H1 (cell line): ENCODE data around the gene RNF8. TPM values are rescaled to one million over a fixed set of nuclear protein-coding genes. Genes with fewer than 3 reads are reported as not detected.
"Not testable (repeated sequence)": the region's sequence is repeated elsewhere in the genome, so short reads cannot be mapped to it uniquely, and the experiment has no call there.

ENCODE experiments used
- CTCF ChIA-PET: fragments of 300-600 bp; sonication (Branson Sonifier 250); formaldehyde crosslinking; loops from one replicate; lab custom pipeline; 2021; ENCODE audit not compliant: partially characterized antibody; lab: Charles Lee
- POLR2A ChIA-PET: fragments of 300-600 bp; sonication (Branson Sonifier 250); formaldehyde crosslinking; loops from one replicate; lab custom pipeline; 2021; ENCODE audit warnings: inconsistent platforms; ENCODE audit not compliant: partially characterized antibody; lab: Charles Lee
- DNase-seq, 2 experiments: peaks; one replicate each; pipeline versions ENCODE4 v3.0.0 to v3.0.0-alpha.2; 2010 to 2022; ENCODE audit warnings: low spot score in 2 of 2, low read depth in 1 of 2, mixed read lengths in 1 of 2
- FAIRE-seq: peaks from 2 replicates; lab custom pipeline; 2011; peaks lifted over from hg19 to GRCh38; lab: Jason Lieb, UNC
- H2AFZ ChIP-seq: 2 replicates; pipeline ENCODE4 v1.8.1; 2012; ENCODE audit warnings: low read length, inconsistent platforms
- H2AK5ac ChIP-seq: 2 replicates; pipeline ENCODE4 v1.6.1; 2013; ENCODE audit warnings: low read depth, low read length
- H2BK120ac ChIP-seq: replicated peaks from 2 replicates; pipeline ENCODE3; 2013; ENCODE audit warnings: low read depth, low read length, inconsistent platforms
- H2BK12ac ChIP-seq: 2 replicates; pipeline ENCODE4 v1.6.1; 2013; ENCODE audit warnings: low read depth, low read length
- H2BK15ac ChIP-seq: 2 replicates; pipeline ENCODE4 v1.6.1; 2013; ENCODE audit warnings: low read length
- H2BK20ac ChIP-seq: 2 replicates; pipeline ENCODE4 v1.6.1; 2013; ENCODE audit warnings: low read length
- H2BK5ac ChIP-seq: 2 replicates; pipeline ENCODE4 v1.6.1; 2013; ENCODE audit warnings: low read depth, low read length
- H3K14ac ChIP-seq: 2 replicates; pipeline ENCODE4 v1.6.1; 2013; ENCODE audit warnings: inconsistent platforms; ENCODE audit not compliant: insufficient read length
- H3K18ac ChIP-seq: 2 replicates; pipeline ENCODE4 v1.6.1; 2013; ENCODE audit warnings: low read length; ENCODE audit errors: extremely low read depth
- H3K23ac ChIP-seq: 2 replicates; pipeline ENCODE4 v1.6.1; 2013; ENCODE audit warnings: inconsistent platforms; ENCODE audit not compliant: insufficient read length
- H3K23me2 ChIP-seq: 2 replicates; pipeline ENCODE4 v1.6.1; 2013; ENCODE audit warnings: low read depth, low read length
- H3K27ac ChIP-seq: 2 replicates; pipeline ENCODE4 v1.6.1; 2011; ENCODE audit warnings: low read depth, low read length, inconsistent platforms
- H3K27me3 ChIP-seq, 4 experiments: replicated peaks in 1 of 4; 1 replicate in 1 of 4; 2 replicates in 3 of 4; pipeline versions ENCODE4 v1.6.1 to v1.8.1; 2011 to 2013; ENCODE audit warnings: low read length in 3 of 4, mild to moderate bottlenecking in 3 of 4, inconsistent platforms in 2 of 4, mixed read lengths in 2 of 4, moderate library complexity in 1 of 4; ENCODE audit not compliant: control insufficient read depth in 3 of 4, insufficient read depth in 3 of 4; ENCODE audit errors: extremely low read depth in 1 of 4
- H3K36me3 ChIP-seq, 4 experiments: 2 replicates each; pipeline versions ENCODE4 v1.6.1 to v1.8.1; 2011 to 2013; ENCODE audit warnings: mild to moderate bottlenecking in 4 of 4, low read length in 3 of 4, moderate library complexity in 2 of 4, control low read depth in 1 of 4, inconsistent platforms in 1 of 4; ENCODE audit not compliant: insufficient read depth in 4 of 4, control insufficient read depth in 2 of 4
- H3K4ac ChIP-seq: replicated peaks from 2 replicates; pipeline ENCODE3; 2013; ENCODE audit warnings: low read length, low read depth, mixed read lengths, inconsistent platforms; ENCODE audit not compliant: insufficient read length
- H3K4me1 ChIP-seq, 4 experiments: replicated peaks in 1 of 4; 1 replicate in 1 of 4; 2 replicates in 3 of 4; pipeline versions ENCODE4 v1.6.1 to v1.8.1; 2011 to 2013; ENCODE audit warnings: low read length in 3 of 4, inconsistent platforms in 2 of 4, mixed read lengths in 1 of 4; ENCODE audit not compliant: insufficient read depth in 4 of 4, control insufficient read depth in 3 of 4
- H3K4me2 ChIP-seq, 2 experiments: 2 replicates each; pipeline versions ENCODE4 v1.6.1 to v1.8.1; 2011 to 2013; ENCODE audit warnings: low read depth in 2 of 2, low read length in 2 of 2, control low read depth in 1 of 2, inconsistent platforms in 1 of 2, mild to moderate bottlenecking in 1 of 2; ENCODE audit not compliant: insufficient read depth in 1 of 2
- H3K4me3 ChIP-seq, 4 experiments: fragments of 200-600, 300-600 bp in 1 of 4; sonication (generic), shearing (Covaris generic), sonication (Bioruptor Twin) in 1 of 4; 2 replicates each; pipeline versions ENCODE4 v1.5.1 to v1.8.1; 2011 to 2016; ENCODE audit warnings: low read length in 4 of 4, low read depth in 3 of 4, control low read depth in 2 of 4, inconsistent platforms in 2 of 4, mild to moderate bottlenecking in 2 of 4, mixed read lengths in 1 of 4, moderate library complexity in 1 of 4; ENCODE audit not compliant: insufficient read depth in 2 of 4; ENCODE audit errors: extremely low read depth in 1 of 4
- H3K56ac ChIP-seq: replicated peaks from 2 replicates; pipeline ENCODE3; 2013; ENCODE audit warnings: low read depth, mild to moderate bottlenecking, mixed read lengths, low read length, inconsistent platforms; ENCODE audit not compliant: insufficient read length
- H3K79me1 ChIP-seq: 2 replicates; pipeline ENCODE4 v1.6.1; 2013; ENCODE audit warnings: low read depth, low read length, control low read depth
- H3K79me2 ChIP-seq, 2 experiments: 2 replicates each; pipeline versions ENCODE4 v1.6.1 to v1.8.1; 2012 to 2013; ENCODE audit warnings: low read length in 2 of 2, mild to moderate bottlenecking in 2 of 2, inconsistent platforms in 1 of 2; ENCODE audit not compliant: insufficient read depth in 2 of 2, control insufficient read depth in 1 of 2
- H3K9ac ChIP-seq, 4 experiments: replicated peaks in 1 of 4; 1 replicate in 1 of 4; 2 replicates in 3 of 4; pipeline versions ENCODE4 v1.6.1 to v1.8.1; 2011 to 2013; ENCODE audit warnings: low read depth in 3 of 4, low read length in 3 of 4, control low read depth in 2 of 4, mild to moderate bottlenecking in 2 of 4, moderate library complexity in 2 of 4, inconsistent platforms in 1 of 4; ENCODE audit errors: extremely low read depth in 1 of 4
- H3K9me3 ChIP-seq, 2 experiments: 2 replicates each; pipeline versions ENCODE4 v1.6.1 to v1.8.1; 2012 to 2013; ENCODE audit warnings: mild to moderate bottlenecking in 2 of 2, moderate library complexity in 2 of 2, control low read depth in 1 of 2, inconsistent platforms in 1 of 2, low read depth in 1 of 2, low read length in 1 of 2, mixed read lengths in 1 of 2; ENCODE audit not compliant: insufficient read depth in 2 of 2
- H4K20me1 ChIP-seq, 2 experiments: replicated peaks in 1 of 2; 2 replicates each; pipeline versions ENCODE3 to v1.8.1; 2011 to 2013; ENCODE audit warnings: inconsistent platforms in 2 of 2, low read length in 2 of 2, mild to moderate bottlenecking in 1 of 2; ENCODE audit not compliant: insufficient read depth in 2 of 2, control insufficient read depth in 1 of 2
- H4K5ac ChIP-seq: 2 replicates; pipeline ENCODE4 v1.6.1; 2013; ENCODE audit warnings: low read length, low read depth, mixed read lengths, inconsistent platforms; ENCODE audit not compliant: insufficient read length
- H4K8ac ChIP-seq: 2 replicates; pipeline ENCODE4 v1.8.0; 2013; ENCODE audit warnings: mild to moderate bottlenecking, moderate library complexity, low read length, inconsistent platforms; ENCODE audit not compliant: insufficient read depth; ENCODE audit errors: extremely low read depth
- H4K91ac ChIP-seq: replicated peaks from 2 replicates; pipeline ENCODE3; 2013; ENCODE audit warnings: low read length, mixed read lengths, inconsistent platforms; ENCODE audit not compliant: insufficient read length
- whole genome bisulfite sequencing, 2 experiments: shearing (Covaris generic) in 1 of 2; methylation state at CpG; one replicate each; pipeline versions ENCODE4 v1.1.6 to v1.1.7; 2013 to 2015; ENCODE audit warnings: low lambda C conversion rate in 2 of 2, mixed read lengths in 2 of 2, inconsistent platforms in 1 of 2, low coverage in 1 of 2, missing lambda C conversion rate in 1 of 2; ENCODE audit not compliant: insufficient replicate concordance in 2 of 2, insufficient coverage in 1 of 2, insufficient read length in 1 of 2; ENCODE audit errors: extremely low coverage in 1 of 2, missing lambda C conversion rate in 1 of 2; 5-methylcytosine and 5-hydroxymethylcytosine counted together
- polyA plus RNA-seq, 7 experiments: library from polyadenylated mRNA; depleted of rRNA in 3 of 7; stranded (reverse) in 5 of 7; unstranded in 2 of 7; fragments of >200 nt in 5 of 7; fragments of 200-250 nt in 2 of 7; gene quantifications; 1 replicate in 5 of 7; 2 replicates in 1 of 7; 4 replicates in 1 of 7; pipeline versions ENCODE4 v1.2.1 to v1.2.3, GENCODE V29; 2011 to 2013; ENCODE audit warnings: missing spikeins in 2 of 7, mixed read lengths in 2 of 7
- total RNA-seq: library from RNA; stranded (reverse); fragmentation: NEBNext Ultra II Directional; extraction: Animal tissue kit (Norgen Biotek cat#: 25700); gene quantifications from 2 replicates; pipeline ENCODE4 v1.2.1, GENCODE V29; 2021

The RNF8 gene
- total and polyA plus RNA-seq, 2 of the 8 experiments (the other 6 are each of a cell fraction or from before 2014, with no cell fraction given): 20.3 to 44.7 TPM

GRCh38 chr6:37338317-37338716 is 15.5 kb upstream of the RNF8 start:
- H3K14ac ChIP-seq, H2AFZ ChIP-seq, H2BK120ac ChIP-seq, POLR2A ChIA-PET, H4K8ac ChIP-seq, DNase-seq, H2BK12ac ChIP-seq, H3K23ac ChIP-seq, H3K79me2 ChIP-seq, H4K91ac ChIP-seq, H3K79me1 ChIP-seq, H3K4me1 ChIP-seq, H2AK5ac ChIP-seq, H3K36me3 ChIP-seq, H3K4ac ChIP-seq, H4K20me1 ChIP-seq, H3K4me3 ChIP-seq, H3K4me2 ChIP-seq, H3K9me3 ChIP-seq, H3K23me2 ChIP-seq, H3K27me3 ChIP-seq, H4K5ac ChIP-seq, H3K27ac ChIP-seq, CTCF ChIA-PET, H3K56ac ChIP-seq, H3K9ac ChIP-seq, H3K18ac ChIP-seq, H2BK20ac ChIP-seq, H2BK15ac ChIP-seq, H2BK5ac ChIP-seq, FAIRE-seq: not testable (repeated sequence)
- 86% methylated on average over 3 of the region's 3 CpGs; no CpG with 5 or more reads in 1 of the 2 experiments for WGBS, 2 experiments
